Measurements from ENCODE around the gene CALHM5. TPM values are rescaled to one million over a fixed set of nuclear protein-coding genes. Genes with fewer than 3 reads are reported as not detected.

Gene CALHM5
- polyA plus RNA-seq, 2 of the 4 experiments (the other 2 are of a cell fraction) = 0.09 TPM

DNA sequence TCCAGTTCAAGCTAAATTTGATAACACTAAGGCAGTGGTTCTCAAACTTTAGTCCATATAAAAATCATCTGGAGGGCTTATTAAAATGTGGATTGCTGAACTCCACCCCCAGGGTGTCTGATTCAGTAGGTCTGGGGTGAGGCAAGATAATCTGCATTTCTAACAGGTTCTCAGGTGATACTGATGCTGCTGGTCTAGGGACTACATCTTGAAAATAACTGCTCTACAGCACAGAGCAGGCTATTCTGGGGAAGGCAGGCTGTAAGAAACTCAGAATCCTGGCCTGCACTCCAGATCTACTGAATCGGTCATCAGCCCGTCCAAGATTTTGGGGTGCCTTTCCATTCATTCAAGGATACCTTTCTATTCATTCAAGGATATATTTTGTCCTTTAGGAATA, 11.5 kb downstream of the CALHM5 start:
- no peak for DNase-seq (ENCODE audit: low read depth in 1 of 2, low spot score in 1 of 2)
- WGBS (ENCODE audit: missing lambda C conversion rate) = 72% methylated on average over 2 of the region's 2 CpGs
- Histone ChIP-seq H3K4me1 (no peaks in the 10 kb centered on the region), H3K27ac (no peak overlapping the region), H3K4me2 (no peak overlapping the region), H3K4me3 (no peak overlapping the region), H3K9me3 (no peaks in the 10 kb centered on the region)
- TF ChIP-seq CBX2 (IDR thresholded peaks at IDR 0.05; ENCODE audit: borderline replicate concordance, low read depth) (no peak), ZC3H11A (IDR thresholded peaks at IDR 0.05) (no peak), RAD21 (conservative IDR thresholded peaks at IDR 0.05 in 1 of 2, IDR thresholded peaks at IDR 0.05 in 1 of 2) (no peak), NPAS2 (CRISPR knock-in tag; IDR thresholded peaks at IDR 0.05; ENCODE audit: borderline replicate concordance) (no peak), ESRRA (IDR thresholded peaks at IDR 0.05; ENCODE audit: borderline replicate concordance, low read length) (no peak), HEYL (CRISPR knock-in tag; IDR thresholded peaks at IDR 0.05) (no peak), FOSB (CRISPR knock-in tag; IDR thresholded peaks at IDR 0.05) (no peak), TFCP2L1 (CRISPR knock-in tag; IDR thresholded peaks at IDR 0.05) (no peak), BHLHE40 (IDR thresholded peaks at IDR 0.05; ENCODE audit: low read depth, low read length) (no peak), KDM1A (IDR thresholded peaks at IDR 0.05; ENCODE audit: low read depth) (no peak), TP53 (CRISPR knock-in tag; IDR thresholded peaks at IDR 0.05) (no peak), MYC (IDR thresholded peaks at IDR 0.05; ENCODE audit: borderline replicate concordance, low read length) (no peak), RARB (CRISPR knock-in tag; IDR thresholded peaks at IDR 0.05) (no peak), NR3C1 (IDR thresholded peaks at IDR 0.05) (no peak)
- TF ChIP-seq, protein P1, sequence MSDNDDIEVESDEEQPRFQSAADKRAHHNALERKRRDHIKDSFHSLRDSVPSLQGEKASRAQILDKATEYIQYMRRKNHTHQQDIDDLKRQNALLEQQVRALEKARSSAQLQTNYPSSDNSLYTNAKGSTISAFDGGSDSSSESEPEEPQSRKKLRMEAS (IDR thresholded peaks at IDR 0.05) = no peak
- TF ChIP-seq, protein P2, sequence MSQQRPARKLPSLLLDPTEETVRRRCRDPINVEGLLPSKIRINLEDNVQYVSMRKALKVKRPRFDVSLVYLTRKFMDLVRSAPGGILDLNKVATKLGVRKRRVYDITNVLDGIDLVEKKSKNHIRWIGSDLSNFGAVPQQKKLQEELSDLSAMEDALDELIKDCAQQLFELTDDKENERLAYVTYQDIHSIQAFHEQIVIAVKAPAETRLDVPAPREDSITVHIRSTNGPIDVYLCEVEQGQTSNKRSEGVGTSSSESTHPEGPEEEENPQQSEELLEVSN (IDR thresholded peaks at IDR 0.05; ENCODE audit: borderline replicate concordance, low read depth) = no peak
- POLR2A ChIA-PET = no interaction called here
- CTCF ChIA-PET = interaction anchor here (1.6 kb wide), 1 partner anchor 11 kb away, joined by 4 read pairs; the partner anchor contains the start of gene CALHM5
- no peak for FAIRE-seq
- ATAC-seq = no peak

DNA sequence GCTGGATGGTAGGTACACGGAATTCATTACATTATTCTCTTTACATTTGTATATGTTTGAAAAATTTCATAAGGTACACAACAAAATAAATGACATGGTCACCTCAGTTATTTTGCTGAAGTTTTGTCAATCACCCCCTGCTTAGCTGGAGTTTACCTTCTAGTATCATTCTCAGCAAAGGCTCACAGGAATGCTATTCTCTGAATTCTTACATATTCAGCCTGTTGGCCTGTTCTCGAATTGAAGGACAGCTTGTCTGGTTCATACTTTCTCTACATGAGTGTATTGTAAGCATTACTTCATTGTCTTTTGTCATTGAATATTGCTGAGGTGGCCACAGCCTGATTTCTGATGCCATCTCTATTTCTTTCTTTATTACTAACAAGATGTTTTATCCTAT, 12.8 kb downstream of the CALHM5 start:
- H3K9me3 ChIP-seq = no peaks in the 10 kb centered on the region
- TF ChIP-seq MAZ (IDR thresholded peaks at IDR 0.05; ENCODE audit: borderline replicate concordance, low read depth, low read length) = no peak
- TF ChIP-seq, protein P2 (IDR thresholded peaks at IDR 0.05; ENCODE audit: borderline replicate concordance, low read depth) = no peak
- no peak for TF ChIP-seq NR3C1 (IDR thresholded peaks at IDR 0.05)
- no peak for TF ChIP-seq JUN (IDR thresholded peaks at IDR 0.05)
- no peak for TF ChIP-seq HDAC2 (IDR thresholded peaks at IDR 0.05)
- TF ChIP-seq POLR2AphosphoS2 (conservative IDR thresholded peaks at IDR 0.05; ENCODE audit: low read length) = no peak
- POLR2A ChIA-PET = no interaction called here
- 47% methylated on average over 2 of the region's 2 CpGs for WGBS (ENCODE audit: missing lambda C conversion rate)
- ATAC-seq (no peak), DNase-seq (ENCODE audit: low read depth in 1 of 2, low spot score in 1 of 2) (no peak), FAIRE-seq (no peak)
- CTCF ChIA-PET = interaction anchor here (1.6 kb wide), 1 partner anchor 13 kb away, joined by 4 read pairs; the partner anchor contains the start of gene CALHM5
- peaks cover 12% of the 10 kb centered on the region for H3K4me1 ChIP-seq
- H3K27ac ChIP-seq = no peak overlapping the region
- H3K4me3 ChIP-seq = no peak overlapping the region
- no peak overlapping the region for H3K4me2 ChIP-seq

DNA sequence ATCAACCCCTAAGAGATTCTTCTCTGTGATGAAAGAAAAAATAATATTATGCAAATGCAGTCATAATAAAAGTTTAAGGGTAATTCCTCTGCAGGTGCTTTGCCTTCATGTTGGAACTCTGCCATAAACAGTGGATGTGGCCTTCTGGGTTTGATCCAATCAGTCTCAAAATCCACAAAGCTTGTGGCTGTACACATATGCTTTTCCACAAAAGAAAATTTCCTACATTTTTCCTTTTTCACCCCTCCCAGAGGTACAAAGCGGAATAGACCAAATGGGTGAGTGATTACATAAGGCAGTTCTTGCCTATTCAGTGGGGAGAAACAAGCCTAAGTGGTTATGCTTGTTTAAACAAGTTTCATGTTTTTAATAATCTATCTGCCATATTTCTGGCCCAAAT, 16.7 kb downstream of the CALHM5 start:
- H3K4me2 ChIP-seq = peak overlapping the region; percentile 38; the same call in 1 of the 3 replicates
- no peak for ATAC-seq
- ChIA-PET CTCF (no interaction called here), POLR2A (no interaction called here)
- no peaks in the 10 kb centered on the region for H3K9me3 ChIP-seq
- DNase-seq (ENCODE audit: low read depth in 1 of 2, low spot score in 1 of 2) = no peak
- 87% methylated on average over 1 of the region's 1 CpG for WGBS (ENCODE audit: missing lambda C conversion rate)
- no peak overlapping the region for H3K27ac ChIP-seq
- H3K4me1 ChIP-seq = peaks cover 12% of the 10 kb centered on the region
- no peak overlapping the region for H3K4me3 ChIP-seq
- no peak for FAIRE-seq
- TF ChIP-seq KDM1A (IDR thresholded peaks at IDR 0.05; ENCODE audit: low read depth) (no peak), HOXA7 (CRISPR knock-in tag; IDR thresholded peaks at IDR 0.05) (no peak), GATA3 (IDR thresholded peaks at IDR 0.05; ENCODE audit: borderline replicate concordance) (no peak), TP53 (CRISPR knock-in tag; IDR thresholded peaks at IDR 0.05) (no peak), ESRRA (IDR thresholded peaks at IDR 0.05; ENCODE audit: borderline replicate concordance, low read length) (no peak), MAFK (IDR thresholded peaks at IDR 0.05; ENCODE audit: partially characterized antibody) (no peak), MYC (IDR thresholded peaks at IDR 0.05; ENCODE audit: borderline replicate concordance, low read length) (no peak), ZSCAN20 (CRISPR knock-in tag; IDR thresholded peaks at IDR 0.05) (no peak), FOSB (CRISPR knock-in tag; IDR thresholded peaks at IDR 0.05) (no peak), SREBF2 (IDR thresholded peaks at IDR 0.05) (no peak), HOXB13 (CRISPR knock-in tag; IDR thresholded peaks at IDR 0.05; ENCODE audit: low read depth) (no peak), POLR2A (IDR thresholded peaks at IDR 0.05; ENCODE audit: low read length) (no peak), CBX8 (IDR thresholded peaks at IDR 0.05) (no peak)
- TF ChIP-seq, protein P3, sequence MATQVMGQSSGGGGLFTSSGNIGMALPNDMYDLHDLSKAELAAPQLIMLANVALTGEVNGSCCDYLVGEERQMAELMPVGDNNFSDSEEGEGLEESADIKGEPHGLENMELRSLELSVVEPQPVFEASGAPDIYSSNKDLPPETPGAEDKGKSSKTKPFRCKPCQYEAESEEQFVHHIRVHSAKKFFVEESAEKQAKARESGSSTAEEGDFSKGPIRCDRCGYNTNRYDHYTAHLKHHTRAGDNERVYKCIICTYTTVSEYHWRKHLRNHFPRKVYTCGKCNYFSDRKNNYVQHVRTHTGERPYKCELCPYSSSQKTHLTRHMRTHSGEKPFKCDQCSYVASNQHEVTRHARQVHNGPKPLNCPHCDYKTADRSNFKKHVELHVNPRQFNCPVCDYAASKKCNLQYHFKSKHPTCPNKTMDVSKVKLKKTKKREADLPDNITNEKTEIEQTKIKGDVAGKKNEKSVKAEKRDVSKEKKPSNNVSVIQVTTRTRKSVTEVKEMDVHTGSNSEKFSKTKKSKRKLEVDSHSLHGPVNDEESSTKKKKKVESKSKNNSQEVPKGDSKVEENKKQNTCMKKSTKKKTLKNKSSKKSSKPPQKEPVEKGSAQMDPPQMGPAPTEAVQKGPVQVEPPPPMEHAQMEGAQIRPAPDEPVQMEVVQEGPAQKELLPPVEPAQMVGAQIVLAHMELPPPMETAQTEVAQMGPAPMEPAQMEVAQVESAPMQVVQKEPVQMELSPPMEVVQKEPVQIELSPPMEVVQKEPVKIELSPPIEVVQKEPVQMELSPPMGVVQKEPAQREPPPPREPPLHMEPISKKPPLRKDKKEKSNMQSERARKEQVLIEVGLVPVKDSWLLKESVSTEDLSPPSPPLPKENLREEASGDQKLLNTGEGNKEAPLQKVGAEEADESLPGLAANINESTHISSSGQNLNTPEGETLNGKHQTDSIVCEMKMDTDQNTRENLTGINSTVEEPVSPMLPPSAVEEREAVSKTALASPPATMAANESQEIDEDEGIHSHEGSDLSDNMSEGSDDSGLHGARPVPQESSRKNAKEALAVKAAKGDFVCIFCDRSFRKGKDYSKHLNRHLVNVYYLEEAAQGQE (IDR thresholded peaks at IDR 0.05) = no peak
- TF ChIP-seq, protein P4, sequence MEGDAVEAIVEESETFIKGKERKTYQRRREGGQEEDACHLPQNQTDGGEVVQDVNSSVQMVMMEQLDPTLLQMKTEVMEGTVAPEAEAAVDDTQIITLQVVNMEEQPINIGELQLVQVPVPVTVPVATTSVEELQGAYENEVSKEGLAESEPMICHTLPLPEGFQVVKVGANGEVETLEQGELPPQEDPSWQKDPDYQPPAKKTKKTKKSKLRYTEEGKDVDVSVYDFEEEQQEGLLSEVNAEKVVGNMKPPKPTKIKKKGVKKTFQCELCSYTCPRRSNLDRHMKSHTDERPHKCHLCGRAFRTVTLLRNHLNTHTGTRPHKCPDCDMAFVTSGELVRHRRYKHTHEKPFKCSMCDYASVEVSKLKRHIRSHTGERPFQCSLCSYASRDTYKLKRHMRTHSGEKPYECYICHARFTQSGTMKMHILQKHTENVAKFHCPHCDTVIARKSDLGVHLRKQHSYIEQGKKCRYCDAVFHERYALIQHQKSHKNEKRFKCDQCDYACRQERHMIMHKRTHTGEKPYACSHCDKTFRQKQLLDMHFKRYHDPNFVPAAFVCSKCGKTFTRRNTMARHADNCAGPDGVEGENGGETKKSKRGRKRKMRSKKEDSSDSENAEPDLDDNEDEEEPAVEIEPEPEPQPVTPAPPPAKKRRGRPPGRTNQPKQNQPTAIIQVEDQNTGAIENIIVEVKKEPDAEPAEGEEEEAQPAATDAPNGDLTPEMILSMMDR (IDR thresholded peaks at IDR 0.05) = no peak

Measured in A549 (cell line).